ENCODE measurements around the gene TAF3.

TAF3 gene

GRCh38 chr10:8057636-8058273 lies 239.4 kb downstream of the TAF3 start:
- H3K9ac ChIP-seq (ENCODE audit: low read length), result no peak overlapping the region
- H3K36me3 ChIP-seq (ENCODE audit: control insufficient read depth, insufficient read depth, low read length, severe bottlenecking), result no peaks in the 10 kb centered on the region
- no peak for DNase-seq (ENCODE audit: low read depth)
- H3K4me1 ChIP-seq (ENCODE audit: control insufficient read depth, insufficient read depth, low read length), result peaks cover 7% of the 10 kb centered on the region
- no peak overlapping the region for H3K4me3 ChIP-seq (ENCODE audit: low read length)
- peaks cover 79% of the 10 kb centered on the region for H3K27me3 ChIP-seq (replicated peaks; ENCODE audit: control insufficient read depth, insufficient read depth, low read length)
- no peaks in the 10 kb centered on the region for H3K9me3 ChIP-seq (ENCODE audit: control insufficient read depth, low read length)

GRCh38 chr10:8058274-8059111 lies 240.2 kb downstream of the TAF3 start:
- peaks cover 82% of the 10 kb centered on the region for H3K27me3 ChIP-seq (replicated peaks; ENCODE audit: control insufficient read depth, insufficient read depth, low read length)
- no peak overlapping the region for H3K4me3 ChIP-seq (ENCODE audit: low read length)
- no peaks in the 10 kb centered on the region for H3K36me3 ChIP-seq (ENCODE audit: control insufficient read depth, insufficient read depth, low read length, severe bottlenecking)
- no peak overlapping the region for H3K9ac ChIP-seq (ENCODE audit: low read length)
- H3K4me1 ChIP-seq (ENCODE audit: control insufficient read depth, insufficient read depth, low read length), result peaks cover 4% of the 10 kb centered on the region
- no peak for DNase-seq (ENCODE audit: low read depth)
- H3K9me3 ChIP-seq (ENCODE audit: control insufficient read depth, low read length), result no peaks in the 10 kb centered on the region

- peaks cover 90% of the 10 kb centered on the region for H3K27me3 ChIP-seq (replicated peaks; ENCODE audit: control insufficient read depth, insufficient read depth, low read length)
- no peak overlapping the region for H3K4me3 ChIP-seq (ENCODE audit: low read length)
- DNase-seq (ENCODE audit: low read depth), result no peak
- H3K4me1 ChIP-seq (ENCODE audit: control insufficient read depth, insufficient read depth, low read length), result no peaks in the 10 kb centered on the region
- H3K36me3 ChIP-seq (ENCODE audit: control insufficient read depth, insufficient read depth, low read length, severe bottlenecking), result no peaks in the 10 kb centered on the region
- no peak overlapping the region for H3K9ac ChIP-seq (ENCODE audit: low read length)
- no peaks in the 10 kb centered on the region for H3K9me3 ChIP-seq (ENCODE audit: control insufficient read depth, low read length)
Measured at GRCh38 chr10:8059191-8059936, 241.1 kb downstream of the TAF3 start.

GRCh38 chr10:8060010-8060703 lies 241.9 kb downstream of the TAF3 start:
- Histone ChIP-seq H3K27me3 (replicated peaks; ENCODE audit: control insufficient read depth, insufficient read depth, low read length) (peaks cover 90% of the 10 kb centered on the region), H3K4me1 (ENCODE audit: control insufficient read depth, insufficient read depth, low read length) (no peaks in the 10 kb centered on the region), H3K9me3 (ENCODE audit: control insufficient read depth, low read length) (no peaks in the 10 kb centered on the region), H3K9ac (ENCODE audit: low read length) (no peak overlapping the region), H3K36me3 (ENCODE audit: control insufficient read depth, insufficient read depth, low read length, severe bottlenecking) (no peaks in the 10 kb centered on the region), H3K4me3 (ENCODE audit: low read length) (no peak overlapping the region)
- DNase-seq (ENCODE audit: low read depth), result peak; percentile 42

- H3K36me3 ChIP-seq (ENCODE audit: control insufficient read depth, insufficient read depth, low read length, severe bottlenecking), result no peaks in the 10 kb centered on the region
Measured at GRCh38 chr10:8060704-8061121, 242.4 kb downstream of the TAF3 start.

GRCh38 chr10:8061274-8062211 lies 243.2 kb downstream of the TAF3 start:
- DNase-seq (ENCODE audit: low read depth), result no peak
- H3K4me1 ChIP-seq (ENCODE audit: control insufficient read depth, insufficient read depth, low read length), result no peaks in the 10 kb centered on the region
- no peaks in the 10 kb centered on the region for H3K9me3 ChIP-seq (ENCODE audit: control insufficient read depth, low read length)
- peaks cover 81% of the 10 kb centered on the region for H3K27me3 ChIP-seq (replicated peaks; ENCODE audit: control insufficient read depth, insufficient read depth, low read length)
- no peaks in the 10 kb centered on the region for H3K36me3 ChIP-seq (ENCODE audit: control insufficient read depth, insufficient read depth, low read length, severe bottlenecking)
- no peak overlapping the region for H3K4me3 ChIP-seq (ENCODE audit: low read length)
- no peak overlapping the region for H3K9ac ChIP-seq (ENCODE audit: low read length)

More at GRCh38 chr10:8060704-8061121, 242.4 kb downstream of the TAF3 start:
- no peak for DNase-seq (ENCODE audit: low read depth)
- Histone ChIP-seq H3K4me1 (ENCODE audit: control insufficient read depth, insufficient read depth, low read length) (no peaks in the 10 kb centered on the region), H3K9me3 (ENCODE audit: control insufficient read depth, low read length) (no peaks in the 10 kb centered on the region), H3K4me3 (ENCODE audit: low read length) (no peak overlapping the region), H3K9ac (ENCODE audit: low read length) (no peak overlapping the region), H3K27me3 (replicated peaks; ENCODE audit: control insufficient read depth, insufficient read depth, low read length) (peaks cover 85% of the 10 kb centered on the region)

GRCh38 chr10:8063128-8063908 lies 245.0 kb downstream of the TAF3 start:
- Histone ChIP-seq H3K9ac (ENCODE audit: low read length) (no peak overlapping the region), H3K4me1 (ENCODE audit: control insufficient read depth, insufficient read depth, low read length) (no peaks in the 10 kb centered on the region), H3K36me3 (ENCODE audit: control insufficient read depth, insufficient read depth, low read length, severe bottlenecking) (no peaks in the 10 kb centered on the region), H3K9me3 (ENCODE audit: control insufficient read depth, low read length) (no peaks in the 10 kb centered on the region), H3K27me3 (replicated peaks; ENCODE audit: control insufficient read depth, insufficient read depth, low read length) (peaks cover 68% of the 10 kb centered on the region), H3K4me3 (ENCODE audit: low read length) (no peak overlapping the region)
- DNase-seq (ENCODE audit: low read depth), result no peak

- Histone ChIP-seq H3K9ac (ENCODE audit: low read length) (no peak overlapping the region), H3K4me1 (ENCODE audit: control insufficient read depth, insufficient read depth, low read length) (no peaks in the 10 kb centered on the region), H3K36me3 (ENCODE audit: control insufficient read depth, insufficient read depth, low read length, severe bottlenecking) (no peaks in the 10 kb centered on the region), H3K9me3 (ENCODE audit: control insufficient read depth, low read length) (no peaks in the 10 kb centered on the region), H3K27me3 (replicated peaks; ENCODE audit: control insufficient read depth, insufficient read depth, low read length) (peaks cover 66% of the 10 kb centered on the region), H3K4me3 (ENCODE audit: low read length) (no peak overlapping the region)
- DNase-seq (ENCODE audit: low read depth), result no peak
Measured at GRCh38 chr10:8063935-8064334, 245.6 kb downstream of the TAF3 start.

GRCh38 chr10:8064436-8064835 lies 246.1 kb downstream of the TAF3 start:
- H3K27me3 ChIP-seq (replicated peaks; ENCODE audit: control insufficient read depth, insufficient read depth, low read length), result peaks cover 61% of the 10 kb centered on the region
- H3K4me1 ChIP-seq (ENCODE audit: control insufficient read depth, insufficient read depth, low read length), result no peaks in the 10 kb centered on the region
- H3K4me3 ChIP-seq (ENCODE audit: low read length), result no peak overlapping the region
- H3K36me3 ChIP-seq (ENCODE audit: control insufficient read depth, insufficient read depth, low read length, severe bottlenecking), result no peaks in the 10 kb centered on the region
- H3K9ac ChIP-seq (ENCODE audit: low read length), result no peak overlapping the region
- H3K9me3 ChIP-seq (ENCODE audit: control insufficient read depth, low read length), result no peaks in the 10 kb centered on the region
- DNase-seq (ENCODE audit: low read depth), result no peak

GRCh38 chr10:8065651-8066050 lies 247.3 kb downstream of the TAF3 start:
- H3K36me3 ChIP-seq (ENCODE audit: control insufficient read depth, insufficient read depth, low read length, severe bottlenecking), result no peaks in the 10 kb centered on the region
- no peak for DNase-seq (ENCODE audit: low read depth)
- no peaks in the 10 kb centered on the region for H3K4me1 ChIP-seq (ENCODE audit: control insufficient read depth, insufficient read depth, low read length)
- no peaks in the 10 kb centered on the region for H3K9me3 ChIP-seq (ENCODE audit: control insufficient read depth, low read length)
- H3K27me3 ChIP-seq (replicated peaks; ENCODE audit: control insufficient read depth, insufficient read depth, low read length), result peaks cover 51% of the 10 kb centered on the region
- H3K9ac ChIP-seq (ENCODE audit: low read length), result no peak overlapping the region
- H3K4me3 ChIP-seq (ENCODE audit: low read length), result no peak overlapping the region
